PFSK-1 (cell line): ENCODE data around the gene AGR3.

Source experiments
- FOXP2 ChIP-seq: optimal IDR thresholded peaks from 2 replicates; pipeline ENCODE3; 2011; ENCODE audit warnings: borderline replicate concordance, control low read depth, inconsistent platforms; ENCODE audit not compliant: insufficient read depth; ENCODE audit errors: extremely low read length, extremely low read depth
- POLR2AphosphoS5 ChIP-seq: IDR thresholded peaks from 2 replicates; pipeline ENCODE4 v1.6.1; 2012; ENCODE audit warnings: low read depth, mild to moderate bottlenecking, control low read depth, low read length, moderate library complexity
- SIN3A ChIP-seq: IDR thresholded peaks from 2 replicates; pipeline ENCODE4 v1.6.1; 2012; ENCODE audit warnings: mild to moderate bottlenecking, low read length, moderate library complexity, borderline replicate concordance; ENCODE audit not compliant: insufficient read depth
- TAF1 ChIP-seq: IDR thresholded peaks from 2 replicates; pipeline ENCODE4 v1.6.1; 2012; ENCODE audit warnings: low read length, control low read depth, borderline replicate concordance; ENCODE audit not compliant: insufficient read depth
- TF ChIP-seq, protein P1 (sequence below), 2 experiments: IDR thresholded peaks; 2 replicates each; pipeline versions ENCODE4 v1.6.1 to v1.8.0; 2011 to 2012; ENCODE audit warnings: low read depth in 2 of 2, low read length in 2 of 2, control low read depth in 1 of 2, inconsistent platforms in 1 of 2, mild to moderate bottlenecking in 1 of 2, moderate library complexity in 1 of 2; ENCODE audit not compliant: insufficient read depth in 1 of 2

The AGR3 gene

DNA sequence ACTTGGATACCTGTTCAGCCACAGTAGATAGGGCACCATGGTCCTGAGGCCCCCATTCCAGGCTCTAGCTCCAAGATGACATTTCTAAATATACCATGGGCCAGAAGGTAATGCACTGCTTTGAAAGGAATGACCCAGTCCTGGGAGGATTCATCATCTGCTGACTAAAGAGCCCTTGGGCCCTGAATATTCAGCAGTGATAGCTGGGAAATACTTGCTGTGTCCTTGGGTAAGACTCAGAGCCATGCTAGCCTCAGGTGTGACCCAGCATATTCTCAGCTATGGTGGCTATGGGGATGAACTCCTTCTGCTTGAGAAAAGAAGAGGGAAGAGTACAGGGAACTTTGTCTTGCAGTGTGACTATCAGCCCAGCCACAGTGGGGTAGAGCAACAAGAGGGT, 55.7 kb downstream of the AGR3 start:
- TF ChIP-seq SIN3A (no peak), TAF1 (no peak), POLR2AphosphoS5 (no peak), FOXP2 (no peak)
- TF ChIP-seq, protein P1, sequence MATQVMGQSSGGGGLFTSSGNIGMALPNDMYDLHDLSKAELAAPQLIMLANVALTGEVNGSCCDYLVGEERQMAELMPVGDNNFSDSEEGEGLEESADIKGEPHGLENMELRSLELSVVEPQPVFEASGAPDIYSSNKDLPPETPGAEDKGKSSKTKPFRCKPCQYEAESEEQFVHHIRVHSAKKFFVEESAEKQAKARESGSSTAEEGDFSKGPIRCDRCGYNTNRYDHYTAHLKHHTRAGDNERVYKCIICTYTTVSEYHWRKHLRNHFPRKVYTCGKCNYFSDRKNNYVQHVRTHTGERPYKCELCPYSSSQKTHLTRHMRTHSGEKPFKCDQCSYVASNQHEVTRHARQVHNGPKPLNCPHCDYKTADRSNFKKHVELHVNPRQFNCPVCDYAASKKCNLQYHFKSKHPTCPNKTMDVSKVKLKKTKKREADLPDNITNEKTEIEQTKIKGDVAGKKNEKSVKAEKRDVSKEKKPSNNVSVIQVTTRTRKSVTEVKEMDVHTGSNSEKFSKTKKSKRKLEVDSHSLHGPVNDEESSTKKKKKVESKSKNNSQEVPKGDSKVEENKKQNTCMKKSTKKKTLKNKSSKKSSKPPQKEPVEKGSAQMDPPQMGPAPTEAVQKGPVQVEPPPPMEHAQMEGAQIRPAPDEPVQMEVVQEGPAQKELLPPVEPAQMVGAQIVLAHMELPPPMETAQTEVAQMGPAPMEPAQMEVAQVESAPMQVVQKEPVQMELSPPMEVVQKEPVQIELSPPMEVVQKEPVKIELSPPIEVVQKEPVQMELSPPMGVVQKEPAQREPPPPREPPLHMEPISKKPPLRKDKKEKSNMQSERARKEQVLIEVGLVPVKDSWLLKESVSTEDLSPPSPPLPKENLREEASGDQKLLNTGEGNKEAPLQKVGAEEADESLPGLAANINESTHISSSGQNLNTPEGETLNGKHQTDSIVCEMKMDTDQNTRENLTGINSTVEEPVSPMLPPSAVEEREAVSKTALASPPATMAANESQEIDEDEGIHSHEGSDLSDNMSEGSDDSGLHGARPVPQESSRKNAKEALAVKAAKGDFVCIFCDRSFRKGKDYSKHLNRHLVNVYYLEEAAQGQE (IDR thresholded peaks at IDR 0.05; ENCODE audit: insufficient read depth in 1 of 2, low read depth in 2 of 2, low read length in 2 of 2), result no peak

DNA sequence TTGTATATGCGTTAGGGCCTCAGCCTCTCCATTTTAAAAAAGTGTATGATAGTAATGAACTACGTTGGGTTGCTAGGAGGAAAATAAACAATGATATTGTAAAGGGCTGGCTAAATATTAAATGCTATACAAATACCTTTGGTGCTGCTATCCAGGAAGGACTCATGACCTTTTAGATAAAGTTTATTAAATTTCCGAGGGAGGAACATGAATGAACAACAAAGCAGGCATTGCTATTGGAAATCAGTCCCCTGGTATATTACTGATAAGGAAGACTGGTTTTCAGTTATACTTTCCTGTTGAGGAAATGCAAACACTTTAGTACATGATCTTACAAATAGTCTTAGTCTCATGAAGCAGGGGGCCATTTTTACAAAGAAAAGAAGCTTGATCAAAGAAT, 59.8 kb downstream of the AGR3 start:
- TF ChIP-seq FOXP2 (no peak), TAF1 (no peak), POLR2AphosphoS5 (no peak), SIN3A (no peak)
- TF ChIP-seq, protein P1 (IDR thresholded peaks at IDR 0.05; ENCODE audit: insufficient read depth in 1 of 2, low read depth in 2 of 2, low read length in 2 of 2), result no peak

DNA sequence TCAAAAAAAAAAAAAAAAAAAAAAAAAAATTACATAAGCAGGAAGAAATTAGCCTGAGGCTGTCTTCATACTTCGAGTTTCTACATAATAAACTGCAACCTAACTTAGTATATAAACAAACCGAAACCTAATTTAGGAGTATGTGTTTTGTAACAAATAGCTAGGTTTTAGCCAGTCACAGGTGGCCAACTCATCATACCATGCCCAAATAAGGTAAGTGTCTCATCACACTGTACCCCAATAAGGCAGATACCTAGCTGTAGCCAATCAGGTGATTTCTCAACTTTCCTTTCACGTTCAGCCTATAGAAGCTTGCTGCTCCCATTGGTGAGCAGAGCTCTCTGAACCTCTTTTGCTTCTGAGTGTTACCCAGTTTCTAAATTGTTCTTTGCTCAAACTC, 63.1 kb downstream of the AGR3 start:
- TF ChIP-seq, protein P1 (IDR thresholded peaks at IDR 0.05; ENCODE audit: insufficient read depth in 1 of 2, low read depth in 2 of 2, low read length in 2 of 2), result no peak
- TF ChIP-seq SIN3A (no peak), FOXP2 (no peak), POLR2AphosphoS5 (no peak), TAF1 (no peak)

DNA sequence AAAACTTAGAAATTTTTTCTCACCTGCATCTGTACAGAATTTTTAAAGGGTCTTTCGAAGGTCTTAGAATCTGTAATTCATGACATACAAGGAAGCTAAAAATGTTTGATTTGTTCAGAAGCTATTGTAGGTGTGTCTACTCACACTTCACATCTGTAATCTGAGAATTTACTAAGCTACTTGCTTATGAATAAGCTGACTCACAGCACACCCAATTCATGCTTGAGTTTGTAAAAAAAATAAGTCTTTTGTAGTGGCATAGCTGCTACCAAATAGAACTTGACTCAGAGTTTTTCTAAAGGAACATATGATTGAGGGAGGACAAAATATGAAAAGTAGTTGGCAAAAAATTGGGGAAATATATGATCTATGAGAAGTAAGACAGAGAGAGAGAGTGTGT, 64.2 kb downstream of the AGR3 start:
- no peak for TF ChIP-seq POLR2AphosphoS5
- no peak for TF ChIP-seq SIN3A
- TF ChIP-seq, protein P1 (IDR thresholded peaks at IDR 0.05; ENCODE audit: insufficient read depth in 1 of 2, low read depth in 2 of 2, low read length in 2 of 2), result no peak
- no peak for TF ChIP-seq TAF1
- no peak for TF ChIP-seq FOXP2

DNA sequence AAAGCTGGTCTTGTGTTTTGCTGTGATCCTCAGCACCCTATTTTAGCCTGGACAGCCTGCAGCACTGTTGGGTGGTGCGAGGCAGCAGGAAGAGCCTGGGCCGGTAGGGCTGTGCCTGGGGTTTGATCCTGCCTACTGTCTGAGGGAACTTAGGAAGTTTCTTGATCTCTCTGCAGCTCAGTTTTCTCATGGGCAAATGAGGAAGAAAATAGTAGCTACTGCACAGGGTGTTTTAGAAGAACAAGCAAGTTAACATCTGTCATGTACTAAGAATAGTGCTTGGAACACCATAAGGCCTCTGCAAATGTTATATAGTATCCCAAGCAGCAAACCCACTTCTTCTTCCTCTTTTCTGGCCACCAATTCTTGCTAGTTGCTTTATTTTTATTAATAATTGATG, 65.0 kb downstream of the AGR3 start:
- no peak for TF ChIP-seq POLR2AphosphoS5

GRCh38 chr7:16815001-16815400, 66.8 kb downstream of the AGR3 start:
- TF ChIP-seq, protein P1 (IDR thresholded peaks at IDR 0.05; ENCODE audit: insufficient read depth in 1 of 2, low read depth in 2 of 2, low read length in 2 of 2), result no peak
- TF ChIP-seq TAF1 (no peak), POLR2AphosphoS5 (no peak), FOXP2 (no peak), SIN3A (no peak)
